GM18507 (cell line): ENCODE measurements around the gene MS4A18.
A peak's percentile ranks its signal among the peaks of the same experiment; 100 is the strongest.
"Not testable (repeated sequence)": the region's sequence is repeated elsewhere in the genome, so short reads cannot be mapped to it uniquely, and the experiment has no call there.

Experiments used
- DNase-seq: peaks from one replicate; pipeline ENCODE4 v3.0.0; 2011; ENCODE audit warnings: low read depth; ENCODE audit not compliant: insufficient read length; ENCODE audit errors: extremely low spot score
- FAIRE-seq: peaks from 2 replicates; lab custom pipeline; 2011; peaks lifted over from hg19 to GRCh38; lab: Jason Lieb, UNC

Gene MS4A18

GRCh38 chr11:60724420-60724819 lies at the start of gene MS4A18:
Gene MS4A18 (plus strand): TSS chr11:60724720.
- DNase-seq (no peak), FAIRE-seq (no peak)

DNA sequence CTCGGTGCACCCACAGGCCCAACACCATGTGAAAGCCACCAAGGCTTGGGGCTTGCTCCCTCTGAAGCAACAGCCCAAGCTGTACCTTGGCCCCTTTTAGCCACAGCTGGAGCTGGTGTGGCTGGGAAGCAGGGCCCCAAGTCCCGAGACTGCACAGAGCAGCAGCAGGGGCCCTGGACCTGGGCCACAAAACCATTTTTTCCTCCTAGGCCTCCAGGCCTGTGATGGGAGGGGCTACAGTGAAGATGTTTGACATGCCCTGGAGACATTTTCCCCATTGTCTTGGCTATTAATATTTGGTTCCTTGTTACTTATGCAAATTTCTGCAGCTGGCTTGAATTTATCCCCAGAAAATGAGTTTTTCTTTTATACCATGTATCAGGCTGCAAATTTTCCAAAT lies 46.3 kb upstream of the MS4A18 start:
- DNase-seq, FAIRE-seq: not testable (repeated sequence)

DNA sequence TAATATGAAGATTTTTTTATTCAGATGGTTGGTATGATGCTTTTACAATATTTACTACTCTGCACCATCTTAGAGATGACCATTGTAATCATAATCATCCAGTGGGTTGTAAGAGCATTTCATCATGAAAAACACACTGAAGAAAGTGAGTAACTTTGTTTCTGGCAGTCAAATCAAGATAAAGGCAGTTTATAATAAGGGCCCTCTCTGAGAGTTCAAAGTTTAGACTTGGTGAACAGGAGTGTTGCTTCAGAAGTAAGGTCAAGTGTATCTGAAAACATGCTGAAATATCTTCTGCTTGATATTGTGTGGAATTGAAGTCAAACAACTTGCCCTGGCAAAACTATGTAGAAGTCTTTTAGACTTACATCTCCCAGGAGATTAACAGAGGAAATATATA lies 44.6 kb upstream of the MS4A18 start:
- DNase-seq (no peak), FAIRE-seq (no peak)

DNA sequence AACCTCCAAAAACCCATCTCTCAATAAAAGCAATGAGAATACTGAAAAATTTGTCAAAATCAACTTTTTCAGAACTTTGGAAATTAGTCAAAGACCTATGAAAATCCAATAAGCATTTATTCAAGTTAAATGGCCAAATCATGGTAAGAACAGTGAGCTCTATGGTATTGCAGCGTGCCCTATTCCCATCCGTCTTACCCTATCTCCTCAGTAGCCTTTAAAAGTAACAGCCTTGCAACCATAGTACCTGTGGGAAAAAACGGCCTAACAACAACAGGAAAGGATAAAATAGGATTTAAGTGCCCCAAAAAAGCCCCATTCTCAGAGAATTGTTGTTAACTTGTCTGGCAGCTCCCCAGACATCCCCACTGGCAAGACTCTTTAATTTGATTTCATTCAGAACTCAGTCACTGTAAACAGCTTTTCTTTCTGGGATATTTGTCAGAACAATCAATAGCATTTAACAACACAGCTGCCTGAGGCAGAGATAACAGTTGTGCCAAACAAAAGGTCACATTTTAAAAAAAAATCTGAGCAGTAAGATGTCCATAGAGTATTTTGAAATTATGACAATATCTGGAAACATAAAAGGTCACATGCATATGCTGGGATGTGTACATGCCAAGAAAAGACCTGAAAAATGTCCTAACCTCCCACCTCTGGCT lies 43.9 kb upstream of the MS4A18 start:
- DNase-seq (no peak), FAIRE-seq (peak; percentile 26)

DNA sequence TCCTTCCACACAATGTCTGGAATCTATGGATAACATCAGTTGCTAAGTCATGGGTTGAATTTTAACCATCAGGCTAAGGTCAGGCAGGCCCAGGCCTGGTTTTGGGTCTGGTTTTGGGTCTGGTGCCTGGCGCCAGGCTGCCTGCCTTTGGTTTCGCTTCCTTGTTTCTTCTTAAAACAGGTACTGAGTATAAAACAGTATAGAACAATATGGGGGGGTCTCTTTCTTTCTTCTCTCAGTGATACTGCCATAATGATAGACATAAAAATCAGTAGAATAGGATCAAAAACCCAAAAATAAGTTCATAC lies 40.0 kb upstream of the MS4A18 start:
- FAIRE-seq, result peak; percentile 82
- not testable (repeated sequence) for DNase-seq

GRCh38 chr11:60691661-60692060 lies 32.9 kb upstream of the MS4A18 start:
- DNase-seq (no peak), FAIRE-seq (no peak)

GRCh38 chr11:60699284-60699691 lies 25.2 kb upstream of the MS4A18 start, which contains the start of gene MS4A8:
Gene MS4A8 (plus strand): TSS chr11:60699612. CDS start chr11:60700861, 1,249 bp downstream.
- no peak for DNase-seq
- FAIRE-seq, result no peak

GRCh38 chr11:60699936-60700335 lies 24.6 kb upstream of the MS4A18 start:
- no peak for FAIRE-seq
- DNase-seq, result no peak

DNA sequence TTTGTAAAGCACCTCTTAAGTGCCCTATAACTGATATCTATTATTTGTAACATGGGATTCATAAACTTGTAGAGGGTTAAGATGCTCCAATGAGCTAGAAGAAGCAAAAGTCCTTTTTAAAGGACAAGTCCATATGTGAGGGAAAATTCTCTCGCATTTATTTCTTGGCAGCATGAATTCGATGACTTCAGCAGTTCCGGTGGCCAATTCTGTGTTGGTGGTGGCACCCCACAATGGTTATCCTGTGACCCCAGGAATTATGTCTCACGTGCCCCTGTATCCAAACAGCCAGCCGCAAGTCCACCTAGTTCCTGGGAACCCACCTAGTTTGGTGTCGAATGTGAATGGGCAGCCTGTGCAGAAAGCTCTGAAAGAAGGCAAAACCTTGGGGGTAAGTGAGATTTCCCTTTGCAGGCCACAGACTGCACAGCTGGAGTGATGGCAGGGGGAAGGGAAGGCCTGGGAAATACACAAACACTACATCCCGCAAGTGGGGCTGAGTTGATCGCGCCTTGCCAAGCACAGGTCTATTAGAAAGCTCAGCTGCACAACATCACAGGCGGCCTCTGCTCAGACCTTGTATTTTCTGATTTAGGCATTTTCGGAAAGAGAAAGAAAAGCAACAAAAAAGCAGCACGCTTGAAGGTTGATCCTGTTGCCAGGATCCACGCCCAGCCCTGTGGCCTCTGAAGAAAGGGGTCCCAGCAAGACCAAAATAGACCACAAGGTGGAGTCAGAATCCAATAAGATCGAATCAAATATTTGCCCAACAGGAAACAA lies 23.6 kb upstream of the MS4A18 start:
- FAIRE-seq (peak; percentile 75), DNase-seq (peak; percentile 12)

- DNase-seq (no peak), FAIRE-seq (no peak)
Measured at GRCh38 chr11:60701469-60701818, 23.1 kb upstream of the MS4A18 start.

DNA sequence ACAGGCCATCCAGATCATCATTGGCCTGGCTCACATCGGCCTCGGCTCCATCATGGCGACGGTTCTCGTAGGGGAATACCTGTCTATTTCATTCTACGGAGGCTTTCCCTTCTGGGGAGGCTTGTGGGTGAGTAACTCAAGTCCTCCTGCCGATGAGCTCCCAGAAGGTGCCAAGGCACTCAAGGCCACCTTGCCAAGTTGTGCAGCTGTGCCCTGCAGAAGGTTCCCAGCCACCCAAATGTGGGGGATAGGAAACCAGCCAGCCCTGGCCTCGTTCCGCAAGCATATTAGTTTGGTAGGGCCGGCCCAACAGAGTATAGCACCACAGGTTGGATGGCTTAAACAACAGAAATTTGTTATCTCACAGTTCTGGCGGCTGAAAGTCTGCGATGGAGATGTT lies 21.1 kb upstream of the MS4A18 start:
- FAIRE-seq, result no peak
- no peak for DNase-seq

DNA sequence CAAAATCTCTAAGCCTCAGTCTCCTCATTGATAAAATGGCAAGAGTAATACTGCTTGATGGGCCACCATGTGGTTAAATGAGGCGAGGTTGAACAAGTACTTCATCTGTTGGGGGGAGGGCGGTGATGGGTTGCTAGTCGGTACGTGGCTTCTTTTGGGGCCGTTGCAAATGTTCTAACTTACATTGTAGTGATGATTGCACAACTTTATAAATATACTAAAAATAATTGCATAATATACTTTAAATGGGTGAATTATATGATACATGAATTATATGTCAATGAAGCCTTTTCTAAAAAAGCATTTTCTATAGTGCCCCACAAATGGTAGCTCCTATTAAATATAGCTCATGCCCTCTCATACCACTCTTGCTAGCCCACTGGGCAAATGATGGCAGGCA lies 18.6 kb upstream of the MS4A18 start:
- FAIRE-seq (no peak), DNase-seq (no peak)

GRCh38 chr11:60706931-60707330 lies 17.6 kb upstream of the MS4A18 start:
- FAIRE-seq (no peak), DNase-seq (no peak)

DNA sequence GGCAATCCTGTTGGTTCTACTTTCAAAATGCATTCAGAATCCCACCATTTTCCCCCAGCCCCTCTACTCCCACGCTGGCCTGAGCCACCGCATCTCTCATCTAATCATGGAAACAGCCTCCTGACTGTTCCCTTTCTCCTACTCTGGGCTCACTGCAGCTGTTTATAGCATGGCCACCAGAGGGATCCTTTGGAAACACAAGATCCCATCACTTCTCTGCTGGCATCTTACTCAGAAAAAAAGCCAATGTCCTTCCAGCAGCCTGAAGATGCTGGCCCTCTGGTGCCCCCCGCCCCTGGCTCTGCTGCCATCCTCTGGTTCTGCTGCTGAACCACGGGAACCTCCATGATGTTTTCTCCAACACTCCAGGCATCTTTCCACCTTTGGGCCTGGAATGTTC lies 14.0 kb upstream of the MS4A18 start:
- no peak for DNase-seq
- FAIRE-seq, result no peak

DNA sequence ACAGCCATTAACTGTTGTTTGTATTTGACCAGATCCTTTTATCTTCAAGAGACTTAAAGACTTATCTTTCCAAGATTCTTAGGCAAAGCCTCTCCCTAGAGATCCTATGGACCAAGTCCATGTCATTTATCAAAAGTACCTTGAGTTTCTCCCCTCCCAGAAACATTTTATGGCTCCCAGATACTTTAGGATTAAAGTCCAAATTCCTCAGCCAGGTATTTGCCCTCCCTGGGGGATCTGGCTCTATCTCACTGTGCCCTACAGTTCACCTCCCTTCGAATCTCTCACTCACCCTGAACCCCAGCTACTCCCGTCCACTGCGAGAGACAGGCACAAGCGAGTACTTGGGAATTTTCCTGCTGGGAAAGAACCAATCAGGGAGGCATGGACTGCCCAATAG lies 13.2 kb upstream of the MS4A18 start:
- DNase-seq (no peak), FAIRE-seq (no peak)

- DNase-seq, FAIRE-seq: not testable (repeated sequence)
Measured at GRCh38 chr11:60713423-60713822, 11.1 kb upstream of the MS4A18 start.

DNA sequence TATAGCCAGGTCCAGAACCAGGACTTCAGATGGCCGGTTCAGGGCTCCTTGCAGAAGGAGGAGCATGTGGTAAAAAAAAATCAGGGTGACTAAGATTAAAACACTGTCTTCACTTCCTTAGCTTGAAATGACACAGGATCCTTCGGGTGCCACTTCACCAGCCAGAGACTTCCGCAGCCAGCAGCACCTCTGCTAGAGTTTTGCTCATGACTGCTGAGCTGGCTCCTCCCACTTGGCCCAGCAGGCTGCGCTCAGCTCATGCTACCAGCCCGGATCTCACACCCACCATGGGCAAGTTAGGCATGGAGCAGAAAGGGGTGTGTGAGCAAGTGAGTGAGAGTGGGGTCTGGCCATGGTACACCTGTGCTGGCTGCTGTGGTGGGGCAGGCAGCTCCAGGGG lies 6.6 kb upstream of the MS4A18 start:
- no peak for FAIRE-seq
- DNase-seq, result no peak

DNA sequence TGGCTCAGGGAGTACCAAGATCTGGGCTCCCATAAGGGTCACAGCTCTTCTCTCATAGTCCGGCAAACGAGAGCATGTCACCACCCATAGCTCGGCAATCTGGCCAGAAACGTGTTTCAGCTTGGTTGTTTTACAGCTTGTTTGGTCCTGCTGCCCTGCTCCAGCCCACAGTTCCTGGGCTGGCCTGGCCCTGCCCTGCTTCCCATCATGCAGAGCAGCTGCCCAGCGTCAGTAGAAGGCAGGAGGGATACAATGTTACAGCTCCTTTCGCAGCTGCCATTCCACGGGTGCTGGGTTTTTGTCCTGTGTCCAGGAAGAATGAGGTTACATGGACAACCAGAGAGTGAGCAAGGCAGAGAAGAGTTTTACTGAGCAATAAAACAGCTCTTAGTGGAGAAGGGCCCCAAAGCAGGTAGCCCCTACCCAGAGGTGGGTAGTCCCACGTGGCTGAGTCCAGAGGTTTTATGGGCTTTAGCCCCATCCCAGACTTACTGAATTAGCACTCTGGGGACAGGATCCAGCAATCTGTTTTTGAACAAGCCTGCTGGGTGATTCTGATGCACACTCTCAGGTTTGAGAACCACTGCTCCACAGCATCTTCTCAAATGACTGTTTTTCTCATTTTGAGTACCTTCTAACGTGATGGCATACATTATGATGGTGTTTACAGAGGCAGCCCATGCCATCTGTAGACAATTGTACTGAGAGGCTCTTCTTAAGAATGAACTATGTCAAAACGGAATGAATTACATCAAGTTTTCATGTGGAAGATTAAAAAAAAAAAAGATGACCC lies 5.8 kb upstream of the MS4A18 start:
- DNase-seq (no peak), FAIRE-seq (no peak)

GRCh38 chr11:60719391-60719790 lies 5.1 kb upstream of the MS4A18 start:
- no peak for FAIRE-seq
- no peak for DNase-seq

DNA sequence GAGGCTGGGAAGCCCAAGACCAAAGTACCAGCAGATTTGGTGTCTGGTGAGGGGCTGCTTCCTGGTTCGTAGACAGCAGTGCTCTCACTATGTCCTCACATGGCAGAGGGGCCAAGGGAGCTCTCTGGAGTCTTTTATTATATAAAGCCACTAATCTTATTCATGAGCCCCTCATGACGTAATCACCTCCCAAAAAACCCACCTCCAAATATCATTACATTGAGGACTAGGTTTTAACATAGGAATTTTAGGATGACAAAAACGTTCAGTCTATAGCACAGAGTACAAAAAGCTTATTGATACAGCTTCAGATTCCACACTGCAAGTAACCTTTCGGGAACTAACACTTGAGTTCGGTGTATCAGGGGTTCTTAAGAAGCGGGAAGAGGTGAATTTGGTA lies 4.1 kb upstream of the MS4A18 start:
- FAIRE-seq (no peak), DNase-seq (no peak)

- no peak for FAIRE-seq
Measured at GRCh38 chr11:60725592-60725991, 1.1 kb downstream of the MS4A18 start.

More at GRCh38 chr11:60725592-60725991, 1.1 kb downstream of the MS4A18 start:
- DNase-seq, result no peak
